BLaER1 (cell line): ENCODE measurements around the gene PDE3B.
"Not testable (repeated sequence)": the region's sequence is repeated elsewhere in the genome, so short reads cannot be mapped to it uniquely, and the experiment has no call there.

ENCODE experiments used
- H3K27ac ChIP-seq: shearing (Covaris generic); formaldehyde crosslinking; 2 replicates; pipeline ENCODE4 v1.8.1; 2022
- H3K27me3 ChIP-seq: shearing (Covaris generic); formaldehyde crosslinking; 2 replicates; pipeline ENCODE4 v1.8.1; 2022
- H3K36me3 ChIP-seq: shearing (Covaris generic); formaldehyde crosslinking; 2 replicates; pipeline ENCODE4 v1.8.1; 2022
- H3K4me1 ChIP-seq: shearing (Covaris generic); formaldehyde crosslinking; 2 replicates; pipeline ENCODE4 v1.8.1; 2022
- H3K4me2 ChIP-seq: shearing (Covaris generic); formaldehyde crosslinking; 2 replicates; pipeline ENCODE4 v1.8.1; 2022
- H3K4me3 ChIP-seq: shearing (Covaris generic); formaldehyde crosslinking; 2 replicates; pipeline ENCODE4 v1.8.1; 2022
- H3K9ac ChIP-seq: shearing (Covaris generic); formaldehyde crosslinking; 2 replicates; pipeline ENCODE4 v1.8.1; 2022
- H3K9me3 ChIP-seq: shearing (Covaris generic); formaldehyde crosslinking; 2 replicates; pipeline ENCODE4 v1.8.1; 2022
- H4K20me1 ChIP-seq: shearing (Covaris generic); formaldehyde crosslinking; 2 replicates; pipeline ENCODE4 v1.8.1; 2022
- Cebpa-rat ChIP-seq: shearing (Covaris generic); IDR thresholded peaks from 2 replicates; pipeline ENCODE4 v1.8.1; 2022

Gene PDE3B

GRCh38 chr11:14619603-14620531, 23.7 kb upstream of the PDE3B start:
- H3K9me3 ChIP-seq = no peaks in the 10 kb centered on the region
- no peaks in the 10 kb centered on the region for H3K36me3 ChIP-seq
- no peak overlapping the region for H3K27ac ChIP-seq
- TF ChIP-seq Cebpa-rat = no peak
- H3K4me1 ChIP-seq = no peaks in the 10 kb centered on the region
- no peak overlapping the region for H3K4me3 ChIP-seq
- no peak overlapping the region for H3K4me2 ChIP-seq
- no peaks in the 10 kb centered on the region for H3K27me3 ChIP-seq
- H4K20me1 ChIP-seq = no peaks in the 10 kb centered on the region
- H3K9ac ChIP-seq = no peak overlapping the region

GRCh38 chr11:14622223-14622954, 21.2 kb upstream of the PDE3B start:
- H3K4me2 ChIP-seq = no peak overlapping the region
- no peaks in the 10 kb centered on the region for H3K36me3 ChIP-seq
- no peaks in the 10 kb centered on the region for H3K9me3 ChIP-seq
- H4K20me1 ChIP-seq = no peaks in the 10 kb centered on the region
- no peak overlapping the region for H3K27ac ChIP-seq
- peaks cover 15% of the 10 kb centered on the region for H3K4me1 ChIP-seq
- H3K4me3 ChIP-seq = no peak overlapping the region
- no peaks in the 10 kb centered on the region for H3K27me3 ChIP-seq
- no peak for TF ChIP-seq Cebpa-rat
- no peak overlapping the region for H3K9ac ChIP-seq

- no peak for TF ChIP-seq Cebpa-rat
- Histone ChIP-seq H3K27ac (no peak overlapping the region), H3K4me1 (peaks cover 15% of the 10 kb centered on the region), H4K20me1 (no peaks in the 10 kb centered on the region), H3K4me2 (no peak overlapping the region), H3K9me3 (no peaks in the 10 kb centered on the region), H3K27me3 (no peaks in the 10 kb centered on the region), H3K9ac (no peak overlapping the region), H3K4me3 (no peak overlapping the region), H3K36me3 (no peaks in the 10 kb centered on the region)
Observed at GRCh38 chr11:14623036-14623435, 20.6 kb upstream of the PDE3B start.

- Histone ChIP-seq H3K4me2 (peak overlapping the region; percentile 53), H3K4me3 (no peak overlapping the region)
Observed at GRCh38 chr11:14625586-14626205, 17.9 kb upstream of the PDE3B start.

GRCh38 chr11:14626650-14627049, 17.0 kb upstream of the PDE3B start:
- no peak overlapping the region for H3K4me2 ChIP-seq
- H3K36me3 ChIP-seq = no peaks in the 10 kb centered on the region
- no peak overlapping the region for H3K4me3 ChIP-seq
- H3K9ac ChIP-seq = no peak overlapping the region
- peaks cover 15% of the 10 kb centered on the region for H3K4me1 ChIP-seq
- no peaks in the 10 kb centered on the region for H3K9me3 ChIP-seq
- no peak for TF ChIP-seq Cebpa-rat
- H4K20me1 ChIP-seq = no peaks in the 10 kb centered on the region
- no peak overlapping the region; the same call in 1 of the 2 replicates for H3K27ac ChIP-seq
- no peaks in the 10 kb centered on the region for H3K27me3 ChIP-seq

More at GRCh38 chr11:14625586-14626205, 17.9 kb upstream of the PDE3B start:
- Histone ChIP-seq H3K27me3 (no peaks in the 10 kb centered on the region), H3K36me3 (no peaks in the 10 kb centered on the region), H3K4me1 (peaks cover 15% of the 10 kb centered on the region), H3K27ac (peak overlapping the region; percentile 51), H4K20me1 (no peaks in the 10 kb centered on the region), H3K9ac (no peak overlapping the region), H3K9me3 (no peaks in the 10 kb centered on the region)
- no peak for TF ChIP-seq Cebpa-rat

- not testable (repeated sequence) for H3K9ac ChIP-seq, H3K27me3 ChIP-seq, H3K36me3 ChIP-seq, H3K4me2 ChIP-seq, H3K9me3 ChIP-seq, H3K4me3 ChIP-seq, H3K27ac ChIP-seq, H4K20me1 ChIP-seq
- peaks cover 11% of the 10 kb centered on the region for H3K4me1 ChIP-seq
Observed at GRCh38 chr11:14633506-14634224, 9.9 kb upstream of the PDE3B start.

- Histone ChIP-seq H3K9me3 (no peaks in the 10 kb centered on the region), H3K36me3 (no peaks in the 10 kb centered on the region), H3K9ac (no peak overlapping the region), H3K27me3 (no peaks in the 10 kb centered on the region), H3K27ac (no peak overlapping the region), H3K4me3 (no peak overlapping the region), H4K20me1 (no peaks in the 10 kb centered on the region), H3K4me1 (peaks cover 12% of the 10 kb centered on the region), H3K4me2 (no peak overlapping the region)
- TF ChIP-seq Cebpa-rat = no peak
Observed at GRCh38 chr11:14634813-14635212, 8.8 kb upstream of the PDE3B start.

GRCh38 chr11:14635546-14635945, 8.1 kb upstream of the PDE3B start:
- H3K4me2 ChIP-seq = no peak overlapping the region
- H3K27ac ChIP-seq = no peak overlapping the region
- no peak overlapping the region for H3K4me3 ChIP-seq
- H3K9me3 ChIP-seq = no peaks in the 10 kb centered on the region
- no peak overlapping the region for H3K9ac ChIP-seq
- peaks cover 12% of the 10 kb centered on the region for H3K4me1 ChIP-seq
- no peaks in the 10 kb centered on the region for H3K36me3 ChIP-seq
- TF ChIP-seq Cebpa-rat = no peak
- H4K20me1 ChIP-seq = no peaks in the 10 kb centered on the region
- no peaks in the 10 kb centered on the region for H3K27me3 ChIP-seq

- peaks cover 12% of the 10 kb centered on the region for H3K4me1 ChIP-seq
- H3K27me3 ChIP-seq = no peaks in the 10 kb centered on the region
- H3K36me3 ChIP-seq = no peaks in the 10 kb centered on the region
- H3K4me2 ChIP-seq = peak overlapping the region; percentile 27
- no peak for TF ChIP-seq Cebpa-rat
- no peaks in the 10 kb centered on the region for H3K9me3 ChIP-seq
- H4K20me1 ChIP-seq = no peaks in the 10 kb centered on the region
- H3K4me3 ChIP-seq = no peak overlapping the region
- H3K9ac ChIP-seq = no peak overlapping the region
- no peak overlapping the region for H3K27ac ChIP-seq
Observed at GRCh38 chr11:14636119-14636518, 7.5 kb upstream of the PDE3B start.
